Naive thymus-derived CD8-positive, alpha-beta T cell (primary cell): Measurements from ENCODE around the gene BECN2. TPM values are rescaled to one million over a fixed set of nuclear protein-coding genes. Genes with fewer than 3 reads are reported as not detected.

Source experiments
- ATAC-seq, 2 donors: fragments of 150-1000 bp; cut with Tn5 transposase in 1 of 2; sonication (Bioruptor Pico), chemical (Tn5 transposase) in 1 of 2; 1 replicate in 1 of 2; 2 replicates in 1 of 2; pipeline ENCODE4 v1.10.0; 2021; ENCODE audit warnings: mild to moderate bottlenecking in 2 of 2, moderate library complexity in 2 of 2
- POLR2A ChIA-PET: fragments of 350-600 bp; sonication (Branson Sonifier 250); formaldehyde crosslinking; loops from one replicate; lab custom pipeline; 2021; ENCODE audit warnings: antibody characterized with exemption; lab: Charles Lee
- DNase-seq, 10 donors: peaks; one replicate each; pipeline versions ENCODE4 v3.0.0 to v3.0.0-alpha.2; 2020 to 2022
- H3K27ac Mint-ChIP-seq, 10 donors: one replicate each; pipeline ENCODE4 v1.8.0; 2020 to 2022; ENCODE audit warnings: mild to moderate bottlenecking in 10 of 10, mixed read lengths in 10 of 10, moderate library complexity in 4 of 10, inconsistent platforms in 1 of 10
- H3K27me3 Mint-ChIP-seq, 5 donors: one replicate each; pipeline ENCODE4 v1.8.0; 2021 to 2022; ENCODE audit warnings: mixed read lengths in 5 of 5
- H3K36me3 Mint-ChIP-seq, 3 donors: one replicate each; pipeline ENCODE4 v1.8.0; 2020 to 2022; ENCODE audit warnings: mixed read lengths in 3 of 3, mild to moderate bottlenecking in 2 of 3, inconsistent platforms in 1 of 3
- H3K4me1 Mint-ChIP-seq, 4 donors: one replicate each; pipeline ENCODE4 v1.8.0; 2021 to 2022; ENCODE audit warnings: mixed read lengths in 4 of 4
- H3K4me3 Mint-ChIP-seq, 10 donors: one replicate each; pipeline ENCODE4 v1.8.0; 2020 to 2022; ENCODE audit warnings: mild to moderate bottlenecking in 10 of 10, mixed read lengths in 10 of 10, moderate library complexity in 6 of 10, inconsistent platforms in 1 of 10
- H3K9me3 Mint-ChIP-seq, 9 donors: one replicate each; pipeline ENCODE4 v1.8.0; 2020 to 2022; ENCODE audit warnings: mixed read lengths in 9 of 9, mild to moderate bottlenecking in 3 of 9, inconsistent platforms in 1 of 9, moderate library complexity in 1 of 9
- polyA plus RNA-seq, 3 donors: library from polyadenylated mRNA; unstranded; fragments of 300-500 nt; fragmentation: Illumina TruSeq; gene quantifications; one replicate each; pipeline ENCODE4 v1.2.3, GENCODE V29; 2021
- total RNA-seq, 8 experiments: library from RNA in 2 of 8; stranded (reverse) in 2 of 8; gene quantifications; one replicate each; pipeline ENCODE4 v1.2.3 and lab custom pipeline; 2021 to 2026

BECN2 gene
- total and polyA plus RNA-seq, 5 experiments from 2014 or later = not detected

DNA sequence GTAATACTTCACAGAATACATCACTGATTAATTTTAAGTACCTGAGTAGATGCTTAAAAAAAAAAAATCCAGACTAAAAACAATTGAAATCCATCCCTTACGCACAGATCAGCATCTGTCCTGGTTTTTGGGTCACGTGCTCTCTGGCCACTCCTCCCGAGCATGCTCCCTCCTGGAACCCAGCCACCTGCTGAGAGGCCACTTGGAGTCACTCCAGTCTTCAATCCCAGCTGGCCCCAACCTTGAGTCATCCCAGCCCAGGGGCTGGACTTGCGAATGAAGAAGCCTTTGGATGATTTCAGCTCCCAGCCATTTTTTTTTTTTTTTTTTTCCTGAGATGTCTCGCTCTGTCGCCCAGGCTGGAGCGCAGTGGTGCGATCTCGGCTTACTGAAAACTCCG is 32.5 kb downstream of the BECN2 start:
- DNase-seq = no peak
- Mint-ChIP-seq H3K27me3 (peaks cover 0 to 21% (median 7%) of the 10 kb centered on the region in 5 donors), H3K4me1 (peaks cover 0 to 2% (median 0%) of the 10 kb centered on the region in 4 donors), H3K9me3 (no peaks in the 10 kb centered on the region), H3K4me3 (no peak overlapping the region), H3K27ac (no peak overlapping the region), H3K36me3 (no peaks in the 10 kb centered on the region)
- POLR2A ChIA-PET = no interaction called here
- no peak for ATAC-seq

DNA sequence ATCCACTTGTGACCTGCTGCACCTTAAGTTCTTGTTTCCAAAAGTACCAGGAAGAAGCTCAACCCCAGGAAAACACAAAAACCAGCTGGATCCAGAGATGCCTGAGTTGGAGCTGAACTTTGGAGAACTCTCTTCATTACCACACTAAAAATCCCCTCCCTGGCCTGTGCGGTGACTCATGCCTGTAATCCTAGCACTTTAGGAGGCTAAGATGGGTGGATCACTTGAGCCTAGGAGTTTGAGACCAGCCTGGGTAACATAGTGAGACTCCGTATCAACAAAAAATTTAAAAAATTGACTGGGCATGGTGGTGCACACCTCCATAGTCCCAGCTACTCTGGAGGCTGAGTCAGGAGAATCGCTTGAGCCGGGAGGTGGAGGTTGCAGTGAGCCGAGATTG is 35.2 kb downstream of the BECN2 start:
- Mint-ChIP-seq H3K4me3 (no peak overlapping the region), H3K9me3 (no peaks in the 10 kb centered on the region)

DNA sequence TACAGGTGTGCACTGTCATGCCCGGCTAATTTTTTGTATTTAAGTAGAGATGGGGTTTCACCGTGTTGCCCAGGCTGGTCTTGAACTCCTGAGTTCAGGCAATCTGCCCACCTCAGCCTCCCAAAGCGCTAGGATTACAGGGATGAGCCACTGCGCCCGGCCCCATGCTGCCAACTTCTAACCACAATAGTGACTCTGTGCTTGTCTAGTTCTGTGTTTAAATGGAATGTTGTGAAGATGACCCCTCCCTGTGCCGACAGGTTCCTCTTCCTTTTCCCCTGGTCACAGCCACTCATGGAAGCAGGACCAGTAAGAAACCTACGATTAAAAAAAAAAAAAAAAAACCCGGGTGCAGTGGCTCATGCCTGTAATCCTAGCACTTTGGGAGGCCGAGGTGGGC is 36.6 kb downstream of the BECN2 start:
- Mint-ChIP-seq H3K9me3 (no peaks in the 10 kb centered on the region), H3K36me3 (no peaks in the 10 kb centered on the region), H3K4me1 (peaks cover 0 to 6% (median 3%) of the 10 kb centered on the region in 4 donors), H3K4me3 (no peak overlapping the region), H3K27me3 (peaks cover 2 to 21% (median 9%) of the 10 kb centered on the region in 5 donors), H3K27ac (no peak overlapping the region)
- ATAC-seq = no peak
- POLR2A ChIA-PET = no interaction called here
- DNase-seq = no peak

More for the DNA sequence above, 35.2 kb downstream of the BECN2 start:
- Mint-ChIP-seq H3K27me3 (peaks cover 2 to 21% (median 9%) of the 10 kb centered on the region in 5 donors), H3K4me1 (peaks cover 0 to 2% (median 0%) of the 10 kb centered on the region in 4 donors), H3K36me3 (no peaks in the 10 kb centered on the region), H3K27ac (peak overlapping the region in 1 of 10 donors; percentile 61)
- DNase-seq (no peak), ATAC-seq (no peak)
- POLR2A ChIA-PET = no interaction called here

DNA sequence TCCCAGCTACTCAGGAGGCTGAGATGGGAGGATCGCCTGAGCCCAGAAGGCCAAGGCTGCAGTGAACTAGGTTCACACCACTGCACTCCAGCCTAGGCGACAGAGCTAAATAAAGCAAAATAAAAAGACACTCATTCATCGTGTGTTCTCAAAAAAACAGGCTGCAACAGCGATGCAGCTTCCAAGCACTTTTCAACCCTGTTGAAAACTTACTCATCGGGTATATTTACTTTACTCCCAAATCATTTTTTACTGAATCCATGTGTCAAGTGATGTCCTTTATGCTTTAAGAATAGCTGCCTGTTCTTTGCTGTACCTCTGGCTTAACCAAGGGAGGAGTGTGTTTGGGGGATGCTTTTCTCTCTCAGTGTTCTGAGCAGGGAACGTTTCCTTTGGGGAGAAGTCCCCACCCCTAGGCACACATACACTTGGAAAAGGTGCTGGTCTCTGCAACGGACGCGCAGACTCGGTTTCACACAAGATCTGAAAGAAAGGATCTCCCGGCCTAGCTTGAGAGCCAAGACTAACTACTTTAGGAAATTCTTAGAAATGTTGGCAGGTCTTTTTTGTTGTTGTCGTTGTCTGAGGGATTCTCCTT is 39.9 kb downstream of the BECN2 start:
- peaks cover 0 to 8% (median 2%) of the 10 kb centered on the region in 5 donors for H3K27me3 Mint-ChIP-seq
- no peak for ATAC-seq
- no peak for DNase-seq
- peaks cover 0 to 6% (median 3%) of the 10 kb centered on the region in 4 donors for H3K4me1 Mint-ChIP-seq
- no peak overlapping the region for H3K27ac Mint-ChIP-seq
- no peak overlapping the region for H3K4me3 Mint-ChIP-seq
- no peaks in the 10 kb centered on the region for H3K9me3 Mint-ChIP-seq
- no peaks in the 10 kb centered on the region for H3K36me3 Mint-ChIP-seq
- POLR2A ChIA-PET = no interaction called here

DNA sequence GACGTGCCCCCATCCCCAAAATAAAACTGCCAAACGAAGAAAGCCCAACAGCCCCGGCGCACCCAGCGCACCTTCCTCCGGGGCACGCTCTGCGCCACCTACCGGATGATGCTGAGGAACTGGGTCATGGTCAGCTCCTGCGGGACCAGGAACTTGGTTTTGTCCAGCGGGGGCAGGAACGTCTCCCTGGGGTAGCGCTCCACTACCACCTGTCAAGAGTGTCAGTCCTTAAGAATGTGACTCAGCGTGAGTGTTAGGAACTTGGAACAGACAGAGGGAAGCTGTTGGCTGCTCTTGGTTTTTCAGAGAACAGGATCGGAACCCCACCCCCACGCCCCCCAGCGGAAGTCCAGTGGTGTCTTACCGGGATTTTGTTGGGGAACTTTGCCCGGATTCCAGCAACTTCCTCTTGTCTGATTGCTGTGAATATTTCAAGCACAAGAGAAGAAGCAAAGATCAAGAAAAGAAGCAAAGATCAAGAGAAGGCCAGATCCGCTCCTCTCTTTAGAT is 40.9 kb downstream of the BECN2 start:
- Mint-ChIP-seq H3K9me3 (no peaks in the 10 kb centered on the region), H3K4me3 (peak overlapping the region in 9 of 10 donors; percentile 33 to 75 (median 56)), H3K27me3 (peaks cover 0 to 5% (median 2%) of the 10 kb centered on the region in 5 donors), H3K36me3 (no peaks in the 10 kb centered on the region), H3K4me1 (peaks cover 0 to 6% (median 2%) of the 10 kb centered on the region in 4 donors), H3K27ac (no peak overlapping the region)
- peak; percentile 52 to 58 for ATAC-seq
- POLR2A ChIA-PET = no interaction called here
- DNase-seq = peak in 9 of 10 donors; percentile 3 to 66 (median 27)

DNA sequence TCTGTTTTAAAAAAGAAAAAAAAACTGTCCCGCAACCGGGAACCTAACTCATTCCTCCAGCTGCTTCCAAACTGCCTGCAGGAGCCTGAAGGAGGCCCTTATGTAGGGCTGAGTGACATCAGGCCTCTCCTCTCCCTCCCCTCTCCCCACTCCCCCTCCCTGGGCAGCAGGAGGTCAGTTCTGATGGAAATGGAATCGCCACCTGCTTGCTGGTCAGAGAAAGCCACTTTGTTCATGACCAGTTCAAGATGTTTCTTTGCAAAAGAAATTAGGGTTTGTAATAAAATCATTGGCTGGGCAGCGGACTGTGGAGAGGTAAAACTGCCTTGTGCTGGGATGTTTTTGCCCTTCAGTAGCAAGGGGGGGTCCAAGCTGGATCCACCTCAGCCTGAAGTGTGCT is 41.5 kb downstream of the BECN2 start, which contains the start of gene MAP1LC3C:
Gene MAP1LC3C, minus strand, starts transcription at position 73 of the 400 bp plus-strand sequence. CDS start 90 bp downstream, outside the sequence.
- no peak for DNase-seq
- Mint-ChIP-seq H3K36me3 (no peaks in the 10 kb centered on the region), H3K4me3 (peak within 1 kb of the TSS in 9 of 10 donors; percentile 33 to 75 (median 56)), H3K27ac (no peak within 1 kb of the TSS), H3K9me3 (no peaks in the 10 kb centered on the region), H3K27me3 (peaks cover 0 to 5% (median 2%) of the 10 kb centered on the region in 5 donors), H3K4me1 (peaks cover 0 to 6% (median 2%) of the 10 kb centered on the region in 4 donors)
- ATAC-seq = no peak
- POLR2A ChIA-PET = no interaction called here

DNA sequence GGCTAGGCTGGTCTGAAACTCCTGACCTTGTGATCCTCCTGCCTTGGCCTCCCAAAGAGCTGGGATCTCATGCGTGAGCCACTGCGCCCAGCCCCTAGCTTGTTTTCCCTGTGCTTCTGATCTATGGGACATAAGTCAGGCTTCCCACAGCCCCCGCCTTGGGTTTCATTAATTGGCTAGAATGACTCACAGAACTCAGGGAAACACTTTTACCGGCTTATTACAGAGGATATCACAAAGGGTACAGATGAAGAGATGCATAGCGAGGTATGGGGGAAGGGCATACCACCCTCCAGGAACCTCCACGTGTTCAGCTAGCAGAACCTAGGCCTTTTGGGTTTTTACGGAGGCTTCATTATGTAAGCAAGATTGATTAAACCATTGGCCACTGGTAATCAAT is 42.9 kb downstream of the BECN2 start:
- Mint-ChIP-seq H3K4me1 (peaks cover 0 to 6% (median 2%) of the 10 kb centered on the region in 4 donors), H3K9me3 (no peaks in the 10 kb centered on the region), H3K27me3 (peaks cover 0 to 5% (median 2%) of the 10 kb centered on the region in 5 donors)

DNA sequence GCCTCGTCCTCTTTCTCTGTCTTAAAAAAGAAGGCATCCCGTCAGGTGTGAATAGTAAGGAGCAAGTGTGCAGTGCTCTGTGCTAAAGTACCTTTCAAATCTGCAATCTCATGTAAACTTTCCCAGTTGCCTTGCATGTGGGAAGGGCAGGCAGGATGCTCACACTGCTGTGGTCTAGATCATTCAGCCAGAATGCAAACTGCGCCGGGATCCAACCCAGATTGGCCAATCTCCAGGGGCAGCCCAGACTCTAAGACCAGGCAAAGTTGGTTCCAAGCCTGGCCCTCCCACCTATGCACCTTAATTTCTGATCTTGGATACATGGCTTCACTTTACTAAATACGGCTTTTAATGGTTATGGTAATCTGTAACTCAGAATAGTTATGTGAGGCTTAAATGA is 44.5 kb downstream of the BECN2 start:
- Mint-ChIP-seq H3K9me3 (no peaks in the 10 kb centered on the region), H3K27me3 (peaks cover 0 to 2% (median 2%) of the 10 kb centered on the region in 5 donors), H3K4me1 (peaks cover 0 to 6% (median 2%) of the 10 kb centered on the region in 4 donors), H3K4me3 (no peak overlapping the region), H3K36me3 (no peaks in the 10 kb centered on the region), H3K27ac (no peak overlapping the region)
- DNase-seq (no peak), ATAC-seq (no peak)
- POLR2A ChIA-PET = no interaction called here

More for the DNA sequence above, 42.9 kb downstream of the BECN2 start:
- no peak for DNase-seq
- Mint-ChIP-seq H3K36me3 (no peaks in the 10 kb centered on the region), H3K27ac (peak overlapping the region in 1 of 10 donors; percentile 21), H3K4me3 (no peak overlapping the region)
- POLR2A ChIA-PET = no interaction called here
- no peak for ATAC-seq

DNA sequence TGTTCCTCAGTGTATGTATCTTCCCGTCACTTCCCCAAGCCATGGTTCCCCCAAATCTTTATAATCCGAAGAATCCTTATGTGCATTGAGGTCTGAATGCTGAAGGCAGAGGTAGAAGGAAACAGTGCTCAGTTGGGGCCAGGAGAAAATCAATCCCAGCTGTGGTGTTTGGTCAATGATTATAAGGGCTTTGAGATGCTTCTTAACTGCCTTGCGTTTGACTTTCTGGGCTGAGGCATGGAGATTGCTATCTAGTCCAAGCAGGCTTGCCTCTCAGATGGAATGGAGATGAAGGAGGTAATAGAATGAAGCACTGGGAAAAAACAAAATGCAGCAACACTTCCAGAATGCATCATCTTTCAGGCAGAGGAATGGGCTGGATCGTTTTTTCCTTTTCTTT is 44.9 kb downstream of the BECN2 start:
- H3K4me3 Mint-ChIP-seq = no peak overlapping the region
- no peak overlapping the region for H3K27ac Mint-ChIP-seq
- POLR2A ChIA-PET = no interaction called here
- DNase-seq (no peak), ATAC-seq (no peak)
- peaks cover 0 to 2% (median 2%) of the 10 kb centered on the region in 5 donors for H3K27me3 Mint-ChIP-seq
- H3K9me3 Mint-ChIP-seq = no peaks in the 10 kb centered on the region
- H3K36me3 Mint-ChIP-seq = no peaks in the 10 kb centered on the region
- H3K4me1 Mint-ChIP-seq = peaks cover 0 to 6% (median 2%) of the 10 kb centered on the region in 4 donors

DNA sequence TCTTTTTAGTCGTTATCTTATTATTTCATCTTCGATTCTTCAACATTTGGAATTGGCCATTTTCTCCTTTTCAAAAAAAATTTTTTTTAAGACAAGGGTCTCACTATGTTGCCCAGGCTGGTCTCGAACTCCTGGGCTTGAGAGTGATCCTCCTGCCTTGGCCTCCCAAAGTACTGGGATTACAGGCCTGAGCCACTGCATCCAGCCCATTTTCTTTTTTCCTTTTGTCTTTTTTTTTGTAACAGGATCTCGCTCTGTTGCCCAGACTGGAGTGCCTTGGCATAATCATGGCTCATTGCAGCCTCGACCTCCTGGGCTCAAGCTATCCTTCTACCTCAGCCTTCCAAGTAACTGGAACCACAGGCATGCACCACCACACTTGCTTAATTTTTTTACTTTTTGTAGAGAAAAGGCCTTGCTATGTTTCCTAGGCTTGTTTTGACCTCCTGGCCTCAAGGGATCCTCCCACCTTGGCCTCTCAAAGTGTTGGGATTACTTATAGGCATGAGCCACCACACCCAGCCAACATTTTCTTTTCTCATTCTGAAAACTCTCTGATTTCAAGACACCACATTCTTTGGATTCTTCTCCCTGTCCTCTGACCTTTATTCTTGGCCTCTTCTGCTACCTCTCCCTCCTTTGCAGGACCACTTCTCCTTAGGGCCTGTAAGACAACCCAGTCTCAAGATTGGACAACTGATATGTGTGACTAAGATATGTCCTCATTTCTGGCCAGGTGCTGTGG is 47.4 kb downstream of the BECN2 start:
- Mint-ChIP-seq H3K4me3 (no peak overlapping the region), H3K27ac (no peak overlapping the region), H3K36me3 (no peaks in the 10 kb centered on the region), H3K4me1 (no peaks in the 10 kb centered on the region), H3K27me3 (peaks cover 2 to 6% (median 4%) of the 10 kb centered on the region in 5 donors), H3K9me3 (no peaks in the 10 kb centered on the region)
- DNase-seq (no peak), ATAC-seq (no peak)
- POLR2A ChIA-PET = no interaction called here

DNA sequence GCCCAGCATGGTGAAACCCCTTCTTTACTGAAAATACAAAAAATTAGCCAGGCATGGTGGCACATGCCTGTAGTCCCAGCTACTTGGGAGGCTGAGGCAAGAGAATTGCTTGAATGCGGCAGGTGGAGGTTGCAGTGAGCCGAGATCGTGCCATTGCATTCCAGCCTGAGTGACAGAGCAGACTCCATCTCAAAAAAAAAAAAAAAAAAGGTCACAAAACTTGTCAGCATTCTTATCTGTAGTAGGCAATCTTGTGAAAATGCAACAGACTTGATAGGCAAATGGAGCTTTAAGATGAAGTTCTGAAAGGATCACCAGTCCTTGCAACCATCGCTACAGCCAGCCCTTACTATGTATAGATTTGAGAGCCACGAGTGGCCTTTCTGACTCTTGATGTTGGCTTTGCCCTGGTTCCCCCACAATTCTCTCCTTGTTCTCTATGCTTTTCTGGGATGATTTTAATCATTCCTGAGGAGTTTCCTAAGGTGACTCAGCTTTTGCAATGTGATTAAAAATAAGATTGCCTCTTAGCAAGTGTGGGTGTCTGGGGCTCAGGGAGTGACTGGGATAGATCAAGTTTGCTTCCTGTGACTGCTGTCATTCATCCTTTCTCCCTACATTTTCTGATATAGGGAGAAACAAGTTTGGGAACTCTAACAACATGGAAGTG is 48.4 kb downstream of the BECN2 start:
- no peak overlapping the region for H3K4me3 Mint-ChIP-seq

DNA sequence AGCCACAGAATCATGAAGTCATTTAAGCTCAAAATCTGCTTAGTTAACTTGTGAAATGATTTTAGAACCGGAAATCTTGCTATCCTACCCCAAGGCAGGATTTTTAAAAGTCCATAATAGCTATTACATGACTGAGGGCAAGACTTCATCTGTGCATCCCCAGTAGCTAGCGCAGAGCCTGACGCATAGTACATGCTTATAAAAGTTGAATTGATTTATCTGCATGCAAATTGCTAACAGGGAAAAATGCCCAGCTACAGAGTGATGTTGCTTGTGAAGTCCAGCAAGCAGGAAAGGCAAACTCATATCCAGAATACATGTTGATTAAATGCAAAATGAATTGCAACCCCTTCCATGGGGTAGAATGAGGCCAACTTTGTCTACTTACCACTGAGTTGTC is 49.4 kb downstream of the BECN2 start:
- H3K36me3 Mint-ChIP-seq = no peaks in the 10 kb centered on the region
- DNase-seq (no peak), ATAC-seq (no peak)
- H3K4me3 Mint-ChIP-seq = no peak overlapping the region
- H3K9me3 Mint-ChIP-seq = no peaks in the 10 kb centered on the region
- H3K4me1 Mint-ChIP-seq = no peaks in the 10 kb centered on the region
- no peak overlapping the region for H3K27ac Mint-ChIP-seq
- H3K27me3 Mint-ChIP-seq = peaks cover 4 to 13% (median 8%) of the 10 kb centered on the region in 5 donors
- POLR2A ChIA-PET = no interaction called here

More for the DNA sequence above, 48.4 kb downstream of the BECN2 start:
- Mint-ChIP-seq H3K9me3 (no peaks in the 10 kb centered on the region), H3K27ac (no peak overlapping the region), H3K4me1 (no peaks in the 10 kb centered on the region), H3K36me3 (no peaks in the 10 kb centered on the region), H3K27me3 (peaks cover 4 to 13% (median 8%) of the 10 kb centered on the region in 5 donors)
- DNase-seq (no peak), ATAC-seq (no peak)
- POLR2A ChIA-PET = no interaction called here
